Epithelial cell of prostate (primary cell): Measurements from ENCODE around the gene ATL3.
A peak's percentile ranks its signal among the peaks of the same experiment; 100 is the strongest.
"Not testable (repeated sequence)": the region's sequence is repeated elsewhere in the genome, so short reads cannot be mapped to it uniquely, and the experiment has no call there.

Experiments used
- DNase-seq: peaks from one replicate; pipeline ENCODE4 v3.0.0-alpha.2; 2011; ENCODE audit warnings: low read depth, low spot score
- H3K27ac ChIP-seq: fragments of 450-650 bp; 2 replicates; pipeline ENCODE4 v1.5.1; 2017; ENCODE audit warnings: mild to moderate bottlenecking

The ATL3 gene

DNA sequence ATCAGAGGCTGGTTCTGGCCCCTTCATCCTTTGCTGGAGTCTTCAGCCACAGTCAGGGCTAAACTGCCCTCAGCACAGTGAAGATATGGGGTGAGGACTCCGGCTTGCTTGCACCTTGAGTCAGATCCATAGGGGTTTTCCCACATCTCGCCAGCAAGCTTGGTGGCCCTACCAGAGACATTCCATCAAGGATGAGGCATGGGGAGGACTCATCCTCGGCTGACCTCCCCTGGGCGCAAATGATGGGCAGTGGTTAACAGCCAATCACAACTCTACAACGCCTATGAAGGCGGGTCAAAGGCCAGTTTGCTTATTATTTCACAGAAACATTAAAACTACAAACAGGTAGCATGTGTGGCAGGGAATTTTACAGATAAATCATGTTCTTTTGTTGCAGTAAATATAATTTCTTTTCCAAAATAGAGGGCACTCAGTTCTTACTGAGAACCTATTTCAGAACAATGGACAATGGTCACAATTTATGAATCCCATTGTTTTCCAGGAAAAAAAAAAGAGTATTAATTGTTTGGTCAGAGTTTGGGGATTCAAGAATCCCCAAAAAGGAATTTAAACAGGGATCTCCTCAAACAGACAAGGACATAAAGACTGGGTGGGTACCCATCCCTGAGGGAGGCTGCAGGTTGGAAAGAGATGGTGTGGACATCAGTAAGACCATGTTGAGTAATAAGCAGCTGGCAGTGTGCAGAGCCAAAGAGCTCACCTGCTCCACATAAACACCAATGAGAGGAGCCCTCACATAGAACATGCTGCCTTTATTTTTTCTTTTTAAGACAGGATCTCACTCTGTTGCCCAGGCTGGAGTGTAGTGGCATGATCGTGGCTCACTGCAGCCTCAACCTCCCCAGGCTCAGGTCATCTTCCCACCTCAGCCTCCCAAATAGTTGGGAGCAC, 71.7 kb downstream of the ATL3 start:
- no peak for DNase-seq
- H3K27ac ChIP-seq: no peak overlapping the region

DNA sequence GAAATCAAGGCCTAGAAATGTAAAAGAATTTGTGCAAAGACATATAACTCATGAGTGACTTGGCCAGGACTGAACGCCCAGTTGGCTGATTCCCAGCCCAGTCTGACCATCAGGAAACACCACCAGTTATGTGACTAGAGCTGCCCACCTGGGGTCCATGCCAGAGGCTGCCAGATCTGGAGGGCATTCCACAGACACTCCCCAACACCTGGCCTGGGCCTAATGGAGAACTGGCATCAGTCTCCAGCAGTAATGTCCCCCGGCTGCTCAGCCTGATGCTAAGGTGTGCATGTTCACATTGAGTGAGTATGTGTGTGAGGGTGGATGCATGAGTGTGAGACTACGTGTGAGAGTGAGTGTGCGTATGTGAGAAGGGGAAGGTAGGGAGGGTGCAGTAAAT, 72.6 kb downstream of the ATL3 start:
- H3K27ac ChIP-seq: no peak overlapping the region
- DNase-seq: no peak

GRCh38 chr11:63595296-63595695, 75.9 kb downstream of the ATL3 start:
- H3K27ac ChIP-seq: no peak overlapping the region
- DNase-seq: no peak

- H3K27ac ChIP-seq: no peak overlapping the region
- DNase-seq: no peak
Observed at GRCh38 chr11:63592975-63593395, 78.2 kb downstream of the ATL3 start.

- no peak for DNase-seq
- H3K27ac ChIP-seq: no peak overlapping the region
Observed at GRCh38 chr11:63590024-63590788, 81.0 kb downstream of the ATL3 start.

GRCh38 chr11:63589000-63589399, 82.2 kb downstream of the ATL3 start:
- H3K27ac ChIP-seq: no peak overlapping the region
- DNase-seq: no peak

DNA sequence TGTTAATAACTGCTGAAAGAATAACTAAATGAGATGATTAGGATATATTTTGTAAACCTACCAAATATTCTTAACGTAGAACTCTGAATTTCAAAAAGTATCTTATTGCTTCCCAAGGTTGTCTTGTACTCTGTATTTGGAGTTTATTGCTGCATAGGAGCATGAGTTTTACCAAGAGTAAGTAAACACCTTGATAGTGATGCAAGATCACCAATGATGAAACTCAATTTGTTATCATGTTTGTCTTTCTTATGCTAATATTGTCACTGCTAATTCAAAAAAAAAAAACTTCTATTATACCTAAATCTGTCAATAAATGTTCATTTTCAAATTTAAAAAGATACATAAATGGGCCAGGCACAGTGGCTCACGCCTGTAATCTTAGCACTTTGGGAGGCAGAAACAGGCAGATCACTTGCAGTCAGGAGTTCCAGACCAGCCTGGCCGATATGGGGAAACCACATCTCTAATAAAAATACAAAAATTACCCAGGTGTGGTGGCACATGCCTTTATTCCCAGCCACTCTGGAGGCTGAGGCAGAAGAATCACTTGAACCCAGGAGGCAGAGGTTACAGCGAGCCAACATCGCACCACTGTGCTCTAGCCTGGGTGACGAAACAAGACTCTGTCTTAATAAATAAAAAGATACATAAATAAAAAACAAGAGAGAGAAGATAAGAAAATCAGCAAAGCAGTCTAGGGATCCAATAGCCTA, 84.6 kb downstream of the ATL3 start:
- no peak for DNase-seq
- H3K27ac ChIP-seq: no peak overlapping the region

- DNase-seq: no peak
- H3K27ac ChIP-seq: peak overlapping the region; percentile 47
Observed at GRCh38 chr11:63583357-63583677, 87.9 kb downstream of the ATL3 start.

- not testable (repeated sequence) for DNase-seq, H3K27ac ChIP-seq
Observed at GRCh38 chr11:63581224-63581623, 90.0 kb downstream of the ATL3 start.

GRCh38 chr11:63578882-63579281, 92.3 kb downstream of the ATL3 start:
- DNase-seq, H3K27ac ChIP-seq: not testable (repeated sequence)

- DNase-seq: no peak
- peak overlapping the region; percentile 51 for H3K27ac ChIP-seq
Observed at GRCh38 chr11:63574856-63575602, 96.1 kb downstream of the ATL3 start.
